B cell (primary cell): ENCODE results near the gene ARHGAP30. TPM values are rescaled to one million over a fixed set of nuclear protein-coding genes. Genes with fewer than 3 reads are reported as not detected.

ENCODE experiments used
- ATAC-seq: fragments of 200-7000 bp; cut with Tn5 transposase; one replicate; pipeline ENCODE4 v1.10.0; 2021; ENCODE audit warnings: low read depth, mild to moderate bottlenecking, moderate number of reproducible peaks, moderate library complexity
- CTCF ChIA-PET: fragments of 350-600 bp; sonication (Branson Sonifier 250); formaldehyde crosslinking; loops from one replicate; lab custom pipeline; 2021; ENCODE audit warnings: antibody characterized with exemption, inconsistent platforms; lab: Charles Lee
- POLR2A ChIA-PET: fragments of 350-600 bp; sonication (Branson Sonifier 250); formaldehyde crosslinking; loops from one replicate; lab custom pipeline; 2021; ENCODE audit warnings: antibody characterized with exemption; lab: Charles Lee
- DNase-seq: peaks from one replicate; pipeline ENCODE4 v3.0.0; 2013
- H2AFZ ChIP-seq: 2 replicates; pipeline ENCODE4 v1.6.1; 2012; ENCODE audit warnings: mild to moderate bottlenecking, low read depth, low read length; ENCODE audit not compliant: insufficient read depth, poor library complexity, severe bottlenecking
- H3K27ac ChIP-seq, 2 donors: 1 replicate in 1 of 2; 2 replicates in 1 of 2; pipeline ENCODE4 v1.5.1; 2012 to 2013; ENCODE audit warnings: low read length in 2 of 2, mild to moderate bottlenecking in 2 of 2, moderate library complexity in 1 of 2
- H3K27me3 ChIP-seq, 4 experiments: fragments of 200-600 bp in 1 of 4; sonication (generic) in 1 of 4; replicated peaks in 1 of 4; 1 replicate in 2 of 4; 2 replicates in 2 of 4; pipeline versions ENCODE4 v1.6.1 to v1.7.0; 2013 to 2016; ENCODE audit warnings: low read length in 3 of 4, mild to moderate bottlenecking in 2 of 4, mixed read lengths in 1 of 4, moderate library complexity in 1 of 4; ENCODE audit not compliant: insufficient read depth in 4 of 4, control insufficient read depth in 3 of 4; ENCODE audit errors: control extremely low read depth in 1 of 4
- H3K36me3 ChIP-seq, 2 experiments: replicated peaks in 1 of 2; 1 replicate in 1 of 2; 2 replicates in 1 of 2; pipeline versions ENCODE4 v1.6.1 to v1.7.1; 2013; ENCODE audit warnings: low read length in 1 of 2; ENCODE audit not compliant: insufficient read depth in 2 of 2, control insufficient read depth in 1 of 2; ENCODE audit errors: control extremely low read depth in 1 of 2, extremely low read depth in 1 of 2
- H3K4me1 ChIP-seq, 2 donors: fragments of 200-600 bp in 1 of 2; sonication (generic) in 1 of 2; 1 replicate in 1 of 2; 2 replicates in 1 of 2; pipeline versions ENCODE4 v1.5.1 to v1.6.1; 2013 to 2017; ENCODE audit warnings: low read length in 2 of 2; ENCODE audit not compliant: control insufficient read depth in 2 of 2, insufficient read depth in 2 of 2
- H3K4me2 ChIP-seq: replicated peaks from 2 replicates; pipeline ENCODE3; 2012; ENCODE audit warnings: mild to moderate bottlenecking, low read depth, low read length; ENCODE audit not compliant: poor library complexity, severe bottlenecking
- H3K4me3 ChIP-seq, 5 experiments: fragments of 200-600 bp in 1 of 5; sonication (generic) in 1 of 5; 1 replicate in 3 of 5; 2 replicates in 2 of 5; pipeline versions ENCODE4 v1.5.1 to v1.7.0; 2011 to 2016; ENCODE audit warnings: low read length in 4 of 5, mild to moderate bottlenecking in 4 of 5, low read depth in 2 of 5, control low read depth in 1 of 5, moderate library complexity in 1 of 5; ENCODE audit not compliant: insufficient read depth in 1 of 5; ENCODE audit errors: control extremely low read depth in 1 of 5, extremely low read depth in 1 of 5
- H3K79me2 ChIP-seq: fragments of 200-600 bp; sonication (generic); one replicate; pipeline ENCODE4 v1.6.0; 2016; ENCODE audit warnings: low read length; ENCODE audit not compliant: control insufficient read depth, insufficient read depth
- H3K9ac ChIP-seq: fragments of 200-600 bp; sonication (generic); 2 replicates; pipeline ENCODE4 v1.6.1; 2017; ENCODE audit warnings: mild to moderate bottlenecking, low read length, moderate library complexity
- H3K9me3 ChIP-seq, 3 donors: one replicate each; pipeline versions ENCODE4 v1.6.1 to v1.7.1; 2013; ENCODE audit warnings: low read length in 2 of 3; ENCODE audit not compliant: control insufficient read depth in 2 of 3, insufficient read depth in 1 of 3; ENCODE audit errors: control extremely low read depth in 1 of 3
- H4K20me1 ChIP-seq: 2 replicates; pipeline ENCODE4 v1.6.0; 2012; ENCODE audit warnings: mild to moderate bottlenecking, low read length; ENCODE audit not compliant: insufficient read depth, control insufficient read depth, poor library complexity, severe bottlenecking
- H3K27ac Mint-ChIP-seq: one replicate; pipeline ENCODE4 v1.8.0; 2021; ENCODE audit warnings: mixed read lengths
- H3K27me3 Mint-ChIP-seq: one replicate; pipeline ENCODE4 v1.8.0; 2021; ENCODE audit warnings: mixed read lengths
- H3K4me1 Mint-ChIP-seq: one replicate; pipeline ENCODE4 v1.8.0; 2021; ENCODE audit warnings: mixed read lengths
- H3K4me3 Mint-ChIP-seq: one replicate; pipeline ENCODE4 v1.8.0; 2021; ENCODE audit warnings: mixed read lengths
- H3K9me3 Mint-ChIP-seq: one replicate; pipeline ENCODE4 v1.8.0; 2022; ENCODE audit warnings: mixed read lengths; ENCODE audit not compliant: insufficient read depth
- CTCF ChIP-seq: fragments of 200-600 bp; IDR thresholded peaks from one replicate; pipeline ENCODE4 v1.8.0; 2022; ENCODE audit warnings: antibody characterized with exemption, mild to moderate bottlenecking
- EZH2 ChIP-seq: IDR thresholded peaks from 2 replicates; pipeline ENCODE4 v1.6.1; 2012; ENCODE audit warnings: borderline replicate concordance, low read depth, mild to moderate bottlenecking, moderate library complexity, low read length; ENCODE audit not compliant: insufficient read depth, poor library complexity, severe bottlenecking
- WGBS: methylation state at CpG from one replicate; pipeline ENCODE4 v1.1.5; 2013; ENCODE audit warnings: missing lambda C conversion rate; ENCODE audit not compliant: insufficient coverage; 5-methylcytosine and 5-hydroxymethylcytosine counted together
- intact Hi-C: fragments of 100-400 bp; cut with micrococcal nuclease; formaldehyde crosslinking; loops from one replicate; pipeline ENCODE4 v1.10.0; 2022
- polyA plus RNA-seq: library from polyadenylated mRNA; depleted of rRNA; stranded (reverse); fragments of >200 nt; gene quantifications from 2 replicates; pipeline ENCODE4 v1.2.3, GENCODE V29; 2012
- total RNA-seq, 2 donors: library from RNA; stranded (reverse); fragments of 120-200 nt in 1 of 2; gene quantifications; 1 replicate in 1 of 2; 2 replicates in 1 of 2; pipeline versions ENCODE4 v1.2.3 to v1.2.4, GENCODE V29; 2013 to 2022

The ARHGAP30 gene
- total and polyA plus RNA-seq, 2 donors (not counting 1 experiment from before 2014, with no cell fraction given), result 122 to 146 TPM

DNA sequence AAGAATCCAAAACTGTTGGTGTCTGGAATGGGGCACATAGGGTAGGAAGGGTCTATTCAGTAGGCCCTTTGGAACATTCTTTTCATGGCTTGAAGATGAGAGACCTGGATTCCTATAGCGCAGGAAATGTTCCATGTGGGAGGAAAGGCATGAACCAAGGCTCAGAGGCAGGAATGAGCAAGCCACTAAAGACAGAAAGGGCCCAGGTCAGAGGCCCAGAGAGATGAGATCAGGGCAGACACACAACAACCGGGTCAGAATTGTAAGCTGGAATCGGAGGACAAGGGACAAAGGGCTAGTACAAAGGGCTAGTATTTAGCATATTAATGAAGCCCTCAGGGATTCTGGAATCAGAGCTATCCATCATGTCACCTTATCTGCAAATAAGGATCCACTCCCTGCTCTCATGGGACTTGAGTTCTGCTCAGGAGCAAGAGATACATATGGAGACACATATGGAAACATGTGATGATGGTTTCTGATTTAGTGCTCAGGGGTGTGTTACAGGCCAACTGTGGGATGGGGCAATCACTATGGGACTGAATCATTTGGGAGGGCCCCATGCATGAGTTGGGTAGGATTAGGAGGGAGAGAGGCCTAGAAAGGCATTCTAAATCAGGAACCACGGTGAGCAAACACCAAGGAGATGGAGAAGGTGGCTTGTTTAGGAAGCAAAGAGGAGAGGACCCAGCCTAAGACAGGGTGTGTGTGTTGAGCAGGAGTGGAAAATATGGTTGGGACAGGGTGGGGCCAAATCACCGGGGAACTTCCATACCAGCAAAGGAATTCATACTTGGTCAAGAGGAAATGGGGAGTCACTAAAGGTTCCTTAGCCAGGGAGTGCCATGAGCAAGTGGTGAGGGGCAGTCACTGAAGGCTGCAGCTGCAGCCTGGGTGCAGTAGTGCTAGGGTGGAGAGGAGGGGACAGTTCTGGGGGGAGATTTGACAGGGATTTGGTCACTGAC lies 11.0 kb upstream of the ARHGAP30 start:
- Mint-ChIP-seq H3K4me1 (no peaks in the 10 kb centered on the region), H3K4me3 (no peak overlapping the region), H3K27ac (no peak overlapping the region), H3K9me3 (no peaks in the 10 kb centered on the region), H3K27me3 (peaks cover 4% of the 10 kb centered on the region)
- intact Hi-C loops, result no loop called here
- WGBS, result 93% methylated on average over 4 of the region's 5 CpGs
- no peak overlapping the region for H3K4me2 ChIP-seq
- H3K79me2 ChIP-seq, result no peaks in the 10 kb centered on the region
- H4K20me1 ChIP-seq, result no peaks in the 10 kb centered on the region
- TF ChIP-seq CTCF (no peak), EZH2 (no peak)
- no peak for ATAC-seq
- no peaks in the 10 kb centered on the region for H3K9me3 ChIP-seq
- H3K27ac ChIP-seq, result no peak overlapping the region
- no peak overlapping the region for H3K4me3 ChIP-seq
- no peak overlapping the region for H2AFZ ChIP-seq
- H3K27me3 ChIP-seq, result no peaks in the 10 kb centered on the region
- H3K4me1 ChIP-seq, result no peaks in the 10 kb centered on the region
- no peak for DNase-seq
- no peak overlapping the region for H3K9ac ChIP-seq
- CTCF ChIA-PET, result no interaction called here
- POLR2A ChIA-PET, result no interaction called here
- H3K36me3 ChIP-seq, result no peaks in the 10 kb centered on the region
